ENCODE measurements around the gene ATG9A.

Gene ATG9A

GRCh38 chr2:219210196-219210885 lies 19.1 kb downstream of the ATG9A start:
- TF ChIP-seq, protein P1, sequence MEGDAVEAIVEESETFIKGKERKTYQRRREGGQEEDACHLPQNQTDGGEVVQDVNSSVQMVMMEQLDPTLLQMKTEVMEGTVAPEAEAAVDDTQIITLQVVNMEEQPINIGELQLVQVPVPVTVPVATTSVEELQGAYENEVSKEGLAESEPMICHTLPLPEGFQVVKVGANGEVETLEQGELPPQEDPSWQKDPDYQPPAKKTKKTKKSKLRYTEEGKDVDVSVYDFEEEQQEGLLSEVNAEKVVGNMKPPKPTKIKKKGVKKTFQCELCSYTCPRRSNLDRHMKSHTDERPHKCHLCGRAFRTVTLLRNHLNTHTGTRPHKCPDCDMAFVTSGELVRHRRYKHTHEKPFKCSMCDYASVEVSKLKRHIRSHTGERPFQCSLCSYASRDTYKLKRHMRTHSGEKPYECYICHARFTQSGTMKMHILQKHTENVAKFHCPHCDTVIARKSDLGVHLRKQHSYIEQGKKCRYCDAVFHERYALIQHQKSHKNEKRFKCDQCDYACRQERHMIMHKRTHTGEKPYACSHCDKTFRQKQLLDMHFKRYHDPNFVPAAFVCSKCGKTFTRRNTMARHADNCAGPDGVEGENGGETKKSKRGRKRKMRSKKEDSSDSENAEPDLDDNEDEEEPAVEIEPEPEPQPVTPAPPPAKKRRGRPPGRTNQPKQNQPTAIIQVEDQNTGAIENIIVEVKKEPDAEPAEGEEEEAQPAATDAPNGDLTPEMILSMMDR (conservative IDR thresholded peaks at IDR 0.05; ENCODE audit: low read depth, low read length) = no peak
- DNase-seq (ENCODE audit: low read depth) = no peak
- H3K4me3 ChIP-seq (ENCODE audit: low read length) = no peak overlapping the region

DNA sequence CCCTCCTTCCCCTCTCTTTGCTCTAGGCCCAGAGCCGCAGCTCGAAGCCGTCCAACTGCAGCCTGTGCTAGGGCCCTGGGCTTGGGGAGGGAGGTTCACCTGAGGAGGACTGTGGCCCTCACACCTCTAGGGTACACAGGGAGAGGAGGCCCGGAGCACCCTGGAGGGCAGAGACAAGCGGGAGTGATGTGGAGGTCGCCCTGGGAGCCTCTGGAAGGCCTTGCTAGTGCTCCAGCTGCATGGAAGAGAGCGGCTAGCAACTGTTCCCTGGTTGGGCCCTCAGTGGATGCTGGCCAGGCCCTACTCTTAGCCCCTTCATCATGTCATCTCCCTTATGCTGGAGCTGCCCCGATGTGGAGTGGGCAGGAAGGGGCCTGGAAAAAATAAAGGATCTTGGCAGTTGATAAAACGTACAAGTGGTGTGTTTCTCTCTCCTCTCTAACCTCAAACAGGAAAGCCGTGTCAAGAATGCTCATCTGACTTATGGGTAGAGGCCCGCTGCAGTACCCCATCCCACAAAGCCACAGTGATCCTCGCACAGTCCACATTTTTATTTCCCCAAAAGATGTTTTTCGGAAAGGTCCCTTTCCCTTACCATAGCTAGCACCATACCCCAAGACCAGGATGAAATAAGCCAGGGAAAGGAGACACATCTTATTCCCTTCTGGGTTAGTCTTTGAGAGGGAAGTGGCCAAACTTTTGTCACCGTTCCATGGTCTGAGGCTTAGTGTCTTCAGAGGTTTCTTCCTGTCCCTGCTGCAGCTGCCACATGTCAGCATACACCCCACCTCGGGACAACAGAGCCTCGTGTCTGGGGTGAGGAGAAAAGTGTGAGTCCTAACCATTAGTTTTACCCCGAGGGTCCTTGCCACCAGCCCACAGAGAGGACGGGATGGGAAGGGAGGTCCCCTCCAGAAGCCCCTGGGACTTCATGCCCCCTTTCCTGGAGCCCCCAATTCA lies 19.9 kb downstream of the ATG9A start:
- TF ChIP-seq, protein P1 (conservative IDR thresholded peaks at IDR 0.05; ENCODE audit: low read depth, low read length) = no peak
- no peak overlapping the region for H3K4me3 ChIP-seq (ENCODE audit: low read length)
- DNase-seq (ENCODE audit: low read depth) = no peak

- DNase-seq (ENCODE audit: low read depth) = no peak
Observed at GRCh38 chr2:219207884-219208740, 21.3 kb downstream of the ATG9A start.

DNA sequence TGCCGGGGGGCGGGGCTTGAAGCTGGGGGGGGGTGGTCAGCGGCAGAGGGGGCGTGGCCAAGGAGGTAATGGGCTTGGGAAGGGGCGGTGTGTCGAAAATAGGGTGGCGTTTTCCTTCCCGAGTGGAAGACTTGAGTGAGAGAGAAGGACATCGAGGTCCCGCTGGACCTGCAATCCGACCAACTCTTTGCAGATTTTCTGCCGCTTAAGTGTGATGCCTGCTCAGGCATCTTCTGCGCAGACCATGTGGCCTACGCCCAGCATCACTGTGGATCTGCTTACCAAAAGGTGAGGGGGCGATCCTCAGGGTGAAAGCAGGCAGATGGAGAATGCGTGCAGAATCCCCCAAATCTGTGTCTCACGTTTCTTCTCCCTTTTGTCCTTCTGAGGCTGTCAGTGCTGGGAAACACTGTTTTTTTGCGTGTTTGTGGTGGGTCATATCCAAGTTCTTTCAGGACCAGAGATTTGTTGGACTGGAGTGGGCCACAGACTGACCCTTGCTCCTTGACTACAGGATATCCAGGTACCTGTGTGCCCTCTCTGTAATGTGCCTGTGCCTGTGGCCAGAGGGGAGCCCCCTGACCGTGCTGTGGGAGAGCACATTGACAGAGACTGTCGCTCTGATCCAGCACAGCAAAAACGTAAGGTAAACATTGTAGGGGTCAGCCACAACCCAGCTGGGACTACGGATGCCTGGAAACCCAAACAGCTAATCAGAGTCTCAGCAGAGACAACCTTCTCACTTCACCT lies 22.1 kb downstream of the ATG9A start:
- DNase-seq (ENCODE audit: low read depth) = no peak
- TF ChIP-seq, protein P1 (conservative IDR thresholded peaks at IDR 0.05; ENCODE audit: low read depth, low read length) = no peak
- peak overlapping the region; percentile 71 for H3K4me3 ChIP-seq (ENCODE audit: low read length)

More at GRCh38 chr2:219207884-219208740, 21.3 kb downstream of the ATG9A start:
- no peak overlapping the region for H3K4me3 ChIP-seq (ENCODE audit: low read length)
- TF ChIP-seq, protein P1 (conservative IDR thresholded peaks at IDR 0.05; ENCODE audit: low read depth, low read length) = no peak

DNA sequence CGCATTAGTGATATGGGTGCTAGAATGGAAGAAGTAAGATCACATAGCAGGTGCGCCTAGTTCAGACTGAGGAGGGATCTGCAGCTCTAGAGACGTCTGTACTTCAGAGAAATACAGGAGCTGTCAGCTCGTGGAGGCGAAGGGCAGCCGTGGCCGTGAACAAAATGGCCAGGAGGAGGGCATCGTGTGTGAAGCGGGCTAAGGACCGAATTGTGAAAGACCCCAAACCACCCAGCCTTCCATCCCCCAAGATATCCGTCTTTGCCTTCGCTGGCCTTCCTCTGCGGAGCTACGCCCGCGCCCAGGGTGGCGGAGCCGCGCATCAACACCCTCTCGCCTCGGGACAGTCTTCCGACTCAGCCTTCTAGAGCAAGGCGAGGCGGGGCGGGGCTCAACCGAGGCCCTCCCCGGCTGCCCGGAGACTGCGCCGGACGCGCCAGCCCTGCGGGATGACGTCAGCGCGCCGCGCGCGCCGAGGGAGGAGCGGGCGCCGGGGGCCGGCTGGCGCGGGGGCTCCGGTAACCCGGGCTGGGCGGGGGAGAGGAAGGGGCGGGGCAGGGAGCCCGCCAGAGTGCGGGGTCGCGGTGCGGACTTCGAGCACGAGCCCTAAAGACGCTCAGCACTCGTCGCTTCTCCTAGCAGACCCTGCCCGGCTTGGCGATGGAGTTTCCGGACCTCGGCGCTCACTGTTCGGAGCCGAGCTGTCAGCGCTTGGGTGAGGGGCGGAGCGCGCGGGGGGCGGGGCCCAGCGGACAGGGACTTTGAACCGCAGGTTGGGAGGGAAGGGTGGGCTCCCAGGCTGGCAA lies 22.9 kb downstream of the ATG9A start, which contains the start of gene ZFAND2B:
Gene ZFAND2B, plus strand, starts transcription at position 455 of the 806 bp plus-strand sequence. Its CDS starts 206 bp downstream, at position 661.
- H3K4me3 ChIP-seq (ENCODE audit: low read length) = peak within 1 kb of the TSS; percentile 79
- TF ChIP-seq, protein P1 (conservative IDR thresholded peaks at IDR 0.05; ENCODE audit: low read depth, low read length) = no peak
- DNase-seq (ENCODE audit: low read depth) = peak; percentile 54

Measured in retinal pigment epithelial cell (primary cell).